Osteocyte (in vitro differentiated cells): ENCODE data around the gene SCFD2. TPM values are rescaled to one million over a fixed set of nuclear protein-coding genes. Genes with fewer than 3 reads are reported as not detected.

Experiments
- DNase-seq: peaks from one replicate; pipeline ENCODE4 v3.0.0; 2021; ENCODE audit warnings: mixed read lengths; ENCODE audit not compliant: unreplicated experiment; ENCODE audit errors: extremely low spot score
- H3K27ac Mint-ChIP-seq: one replicate; pipeline ENCODE4 v1.8.0; 2021; ENCODE audit warnings: mild to moderate bottlenecking, mixed read lengths; ENCODE audit not compliant: unreplicated experiment
- H3K27me3 Mint-ChIP-seq: one replicate; pipeline ENCODE4 v1.8.0; 2021; ENCODE audit warnings: mixed read lengths; ENCODE audit not compliant: unreplicated experiment
- H3K36me3 Mint-ChIP-seq: one replicate; pipeline ENCODE4 v1.8.0; 2021; ENCODE audit warnings: mixed read lengths; ENCODE audit not compliant: unreplicated experiment
- H3K4me1 Mint-ChIP-seq: one replicate; pipeline ENCODE4 v1.8.0; 2021; ENCODE audit warnings: mixed read lengths; ENCODE audit not compliant: unreplicated experiment
- H3K4me3 Mint-ChIP-seq: one replicate; pipeline ENCODE4 v1.8.0; 2021; ENCODE audit warnings: mild to moderate bottlenecking, moderate library complexity, mixed read lengths; ENCODE audit not compliant: unreplicated experiment
- H3K9me3 Mint-ChIP-seq: one replicate; pipeline ENCODE4 v1.8.0; 2021; ENCODE audit warnings: mixed read lengths; ENCODE audit not compliant: unreplicated experiment
- CTCF ChIP-seq: fragments of 200-600 bp; sonication (generic); IDR thresholded peaks from 2 replicates; pipeline ENCODE4 v1.5.0; 2021; ENCODE audit warnings: antibody characterized with exemption, mild to moderate bottlenecking, moderate library complexity
- total RNA-seq: library from RNA; stranded (reverse); gene quantifications from 2 replicates; pipeline ENCODE4 v1.2.1, GENCODE V29; 2021

SCFD2 gene
- total RNA-seq, 1 donor from 2014 or later = 14.0 TPM

DNA sequence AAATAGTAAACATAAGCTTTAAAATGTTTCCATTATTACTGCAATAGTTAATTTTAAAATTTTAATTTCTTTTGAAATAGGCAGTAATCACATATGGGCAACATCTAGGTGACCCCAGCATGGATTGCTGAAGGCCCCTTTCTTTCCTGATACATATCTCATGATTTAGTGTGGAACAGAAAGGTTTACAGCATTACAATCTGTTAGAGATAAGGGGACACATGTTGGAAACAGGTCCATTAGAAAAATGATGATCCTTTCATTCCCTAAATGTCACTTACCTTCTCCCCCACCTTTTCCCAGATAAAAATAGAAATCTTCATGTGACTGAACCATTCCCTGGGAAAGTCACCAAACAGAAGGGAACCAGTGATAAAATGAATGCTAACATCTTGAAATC, 413.3 kb downstream of the SCFD2 start:
- no peak for DNase-seq
- Mint-ChIP-seq H3K9me3 (no peaks in the 10 kb centered on the region), H3K4me1 (peaks cover 17% of the 10 kb centered on the region), H3K36me3 (peaks cover 3% of the 10 kb centered on the region), H3K27ac (no peak overlapping the region), H3K27me3 (no peaks in the 10 kb centered on the region), H3K4me3 (no peak overlapping the region)
- no peak for TF ChIP-seq CTCF

DNA sequence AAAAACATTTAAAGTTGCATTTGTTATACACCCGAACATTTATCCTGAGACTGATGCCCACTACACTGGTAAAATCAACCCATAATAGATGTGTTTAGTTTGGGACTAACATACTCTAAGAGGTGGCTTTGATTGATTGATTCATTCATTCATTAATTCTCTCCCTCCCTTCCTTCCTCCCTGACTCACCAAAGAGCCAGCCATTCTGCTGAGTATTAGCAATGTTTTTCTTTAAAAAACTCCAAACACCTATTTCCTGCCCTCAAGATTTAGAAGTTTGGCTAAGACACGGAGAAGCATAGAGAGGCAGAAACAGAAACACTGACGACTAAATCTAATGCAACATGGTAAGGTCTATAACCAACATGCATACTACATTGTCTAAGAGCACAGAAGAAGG, 414.8 kb downstream of the SCFD2 start:
- H3K4me3 Mint-ChIP-seq = no peak overlapping the region
- peaks cover 3% of the 10 kb centered on the region for H3K36me3 Mint-ChIP-seq
- no peak for DNase-seq
- H3K4me1 Mint-ChIP-seq = peaks cover 7% of the 10 kb centered on the region
- no peak overlapping the region for H3K27ac Mint-ChIP-seq
- no peaks in the 10 kb centered on the region for H3K27me3 Mint-ChIP-seq
- H3K9me3 Mint-ChIP-seq = no peaks in the 10 kb centered on the region
- no peak for TF ChIP-seq CTCF

GRCh38 chr4:52950226-52950625, 415.6 kb downstream of the SCFD2 start:
- H3K9me3 Mint-ChIP-seq = no peaks in the 10 kb centered on the region
- H3K4me3 Mint-ChIP-seq = no peak overlapping the region
- H3K36me3 Mint-ChIP-seq = peaks cover 3% of the 10 kb centered on the region
- no peaks in the 10 kb centered on the region for H3K27me3 Mint-ChIP-seq
- H3K4me1 Mint-ChIP-seq = peaks cover 7% of the 10 kb centered on the region
- no peak for DNase-seq
- no peak for TF ChIP-seq CTCF
- H3K27ac Mint-ChIP-seq = no peak overlapping the region

- H3K36me3 Mint-ChIP-seq = peaks cover 3% of the 10 kb centered on the region
- no peak for DNase-seq
- H3K4me3 Mint-ChIP-seq = no peak overlapping the region
- H3K4me1 Mint-ChIP-seq = peaks cover 5% of the 10 kb centered on the region
- TF ChIP-seq CTCF = no peak
- no peak overlapping the region for H3K27ac Mint-ChIP-seq
- H3K9me3 Mint-ChIP-seq = no peaks in the 10 kb centered on the region
- no peaks in the 10 kb centered on the region for H3K27me3 Mint-ChIP-seq
Measured at GRCh38 chr4:52949336-52949735, 416.5 kb downstream of the SCFD2 start.

- Mint-ChIP-seq H3K4me1 (peaks cover 3% of the 10 kb centered on the region), H3K4me3 (no peak overlapping the region), H3K36me3 (peaks cover 3% of the 10 kb centered on the region), H3K9me3 (no peaks in the 10 kb centered on the region), H3K27me3 (no peaks in the 10 kb centered on the region), H3K27ac (no peak overlapping the region)
- no peak for TF ChIP-seq CTCF
- no peak for DNase-seq
Measured at GRCh38 chr4:52948057-52948423, 417.8 kb downstream of the SCFD2 start.
